Adrenal gland (tissue), 12 donors: Measurements from ENCODE around the gene CLEC16A. TPM values are rescaled to one million over a fixed set of nuclear protein-coding genes. Genes with fewer than 3 reads are reported as not detected.

ENCODE experiments used
- DNase-seq, 7 donors: peaks; one replicate each; pipeline ENCODE4 v3.0.0-alpha.2; 2019 to 2020
- H3K27ac ChIP-seq, 5 donors: fragments of 200-600 bp; sonication (generic) in 4 of 5; 1 replicate in 3 of 5; 2 replicates in 2 of 5; pipeline versions ENCODE4 v1.5.1 to v1.8.0; 2016 to 2020; ENCODE audit warnings: mild to moderate bottlenecking in 1 of 5
- H3K27me3 ChIP-seq: fragments of 200-600 bp; 2 replicates; pipeline ENCODE4 v1.8.0; 2021
- H3K36me3 ChIP-seq, 2 donors: fragments of 200-600 bp; replicated peaks in 1 of 2; 1 replicate in 1 of 2; 2 replicates in 1 of 2; pipeline versions ENCODE4 v1.5.1 to v1.8.0; 2018 to 2022
- H3K4me1 ChIP-seq, 2 donors: fragments of 200-600 bp; replicated peaks in 1 of 2; 1 replicate in 1 of 2; 2 replicates in 1 of 2; pipeline versions ENCODE4 v1.5.1 to v1.8.0; 2018 to 2021
- H3K4me3 ChIP-seq, 4 donors: fragments of 200-600 bp; sonication (generic) in 3 of 4; one replicate each; pipeline ENCODE4 v1.5.1; 2016 to 2018
- H3K9me3 ChIP-seq, 3 donors: fragments of 200-600 bp; sonication (generic) in 1 of 3; replicated peaks in 1 of 3; 1 replicate in 2 of 3; 2 replicates in 1 of 3; pipeline versions ENCODE4 v1.5.1 to v1.8.0; 2016 to 2021
- POLR2A ChIP-seq, 2 donors: fragments of 450-650 bp; IDR thresholded peaks; one replicate each; pipeline ENCODE4 v1.6.1; 2017; ENCODE audit warnings: antibody characterized with exemption in 2 of 2, mild to moderate bottlenecking in 2 of 2, moderate library complexity in 1 of 2
- WGBS, 4 donors: extraction: QIAGEN DNeasy Blood & Tissue Kit in 2 of 4; methylation state at CpG; one replicate each; pipeline versions ENCODE4 v1.1.5 to v1.1.7; 2013 to 2017; 5-methylcytosine and 5-hydroxymethylcytosine counted together
- intact Hi-C, 2 donors: fragments of 100-400 bp; cut with DNase I; formaldehyde crosslinking; loops; one replicate each; pipeline versions ENCODE4 v1.14.1 to v1.15.0; 2022 to 2023
- polyA plus RNA-seq, 3 donors: library from polyadenylated mRNA; stranded (reverse); fragments of 200-250 nt in 2 of 3; fragments of 350-450 nt in 1 of 3; fragmentation: Illumina TruSeq in 1 of 3; extraction: RNeasy Lipid Tissue Mini Kit (QIAGEN cat#74804) in 1 of 3; gene quantifications; one replicate each; pipeline ENCODE4 v1.2.3, GENCODE V29; 2013 to 2014
- total RNA-seq, 9 donors: library from RNA; depleted of rRNA in 4 of 9; stranded (reverse); fragments of >200 nt in 4 of 9; fragments of 120-200 nt in 1 of 9; fragmentation: NEBNext Ultra II Directional in 1 of 9; extraction: Animal tissue kit (Norgen Biotek cat#: 25700) in 1 of 9; gene quantifications; one replicate each; pipeline versions ENCODE4 v1.1.0 to v1.2.4, GENCODE V29; 2013 to 2023
- TF ChIP-seq, protein P1 (sequence below), 6 experiments: fragments of 450-650 bp in 4 of 6; fragments of 200-600 bp in 2 of 6; sonication (generic) in 1 of 6; IDR thresholded peaks; 1 replicate in 5 of 6; 2 replicates in 1 of 6; pipeline versions ENCODE4 v1.5.1 to v1.8.0; 2016 to 2021; ENCODE audit warnings: antibody characterized with exemption in 6 of 6, mild to moderate bottlenecking in 2 of 6, moderate library complexity in 1 of 6
- donor health status: healthy with polysubstance abuse.
- donor health status: Bipolar disorder and iron deficiency.
- donor health status: DM: yes; HTN: yes; CAD: no.
- donor health status: DM: no; HTN: no; CAD: no.
- donor health status: DM: no; HTN: no; CAD: no.
- donor health status: DM: yes; HTN: yes; CAD: no.

CLEC16A gene
- total and polyA plus RNA-seq, 12 donors: 14.0 to 37.2 (median 27.6) TPM

DNA sequence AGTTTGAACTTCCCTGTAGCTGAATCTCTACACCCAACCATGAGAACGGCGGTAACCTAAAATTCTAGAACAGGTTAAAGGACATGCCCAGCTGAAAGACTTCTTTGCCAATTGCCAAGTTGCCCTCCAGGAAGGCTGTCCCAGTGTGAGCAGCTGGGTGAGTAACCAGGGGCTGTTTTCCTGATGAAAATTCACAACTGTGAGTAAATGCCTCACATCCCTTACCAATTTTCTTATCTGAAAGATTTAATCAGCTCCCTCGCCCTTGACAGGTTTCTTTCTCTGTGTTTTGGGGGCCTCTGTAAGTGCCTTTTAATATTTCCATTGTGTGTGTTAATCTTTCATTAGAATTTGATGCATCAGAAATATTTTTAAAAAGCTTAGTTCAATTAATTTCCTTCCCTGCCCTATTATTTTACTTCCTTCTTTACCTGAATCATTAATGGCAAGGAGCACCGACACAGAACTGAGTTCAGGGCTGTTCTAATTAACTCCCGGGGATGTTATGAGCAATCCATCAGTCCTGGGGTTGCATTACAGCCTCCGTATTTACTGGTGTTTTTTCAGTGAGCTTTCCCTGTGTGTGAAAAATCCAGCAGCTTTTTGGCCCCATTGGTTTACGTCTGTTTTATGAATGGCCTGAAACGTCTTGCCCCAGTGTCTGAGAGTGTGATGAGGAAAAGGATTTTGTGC, 152.9 kb downstream of the CLEC16A start:
- no peak overlapping the region for H3K4me3 ChIP-seq
- no peak for DNase-seq
- H3K27me3 ChIP-seq: no peaks in the 10 kb centered on the region
- peaks cover 11 to 41% of the 10 kb centered on the region in 2 donors for H3K4me1 ChIP-seq
- WGBS, 4 donors: 70 to 74% (median 72%) methylated on average over 8 of the region's 8 CpGs
- H3K36me3 ChIP-seq: no peaks in the 10 kb centered on the region
- no peaks in the 10 kb centered on the region for H3K9me3 ChIP-seq
- H3K27ac ChIP-seq: no peak overlapping the region
- intact Hi-C loops: no loop called here
- TF ChIP-seq POLR2A (IDR thresholded peaks at IDR 0.05): no peak
- TF ChIP-seq, protein P1, sequence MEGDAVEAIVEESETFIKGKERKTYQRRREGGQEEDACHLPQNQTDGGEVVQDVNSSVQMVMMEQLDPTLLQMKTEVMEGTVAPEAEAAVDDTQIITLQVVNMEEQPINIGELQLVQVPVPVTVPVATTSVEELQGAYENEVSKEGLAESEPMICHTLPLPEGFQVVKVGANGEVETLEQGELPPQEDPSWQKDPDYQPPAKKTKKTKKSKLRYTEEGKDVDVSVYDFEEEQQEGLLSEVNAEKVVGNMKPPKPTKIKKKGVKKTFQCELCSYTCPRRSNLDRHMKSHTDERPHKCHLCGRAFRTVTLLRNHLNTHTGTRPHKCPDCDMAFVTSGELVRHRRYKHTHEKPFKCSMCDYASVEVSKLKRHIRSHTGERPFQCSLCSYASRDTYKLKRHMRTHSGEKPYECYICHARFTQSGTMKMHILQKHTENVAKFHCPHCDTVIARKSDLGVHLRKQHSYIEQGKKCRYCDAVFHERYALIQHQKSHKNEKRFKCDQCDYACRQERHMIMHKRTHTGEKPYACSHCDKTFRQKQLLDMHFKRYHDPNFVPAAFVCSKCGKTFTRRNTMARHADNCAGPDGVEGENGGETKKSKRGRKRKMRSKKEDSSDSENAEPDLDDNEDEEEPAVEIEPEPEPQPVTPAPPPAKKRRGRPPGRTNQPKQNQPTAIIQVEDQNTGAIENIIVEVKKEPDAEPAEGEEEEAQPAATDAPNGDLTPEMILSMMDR (IDR thresholded peaks at IDR 0.05): no peak

DNA sequence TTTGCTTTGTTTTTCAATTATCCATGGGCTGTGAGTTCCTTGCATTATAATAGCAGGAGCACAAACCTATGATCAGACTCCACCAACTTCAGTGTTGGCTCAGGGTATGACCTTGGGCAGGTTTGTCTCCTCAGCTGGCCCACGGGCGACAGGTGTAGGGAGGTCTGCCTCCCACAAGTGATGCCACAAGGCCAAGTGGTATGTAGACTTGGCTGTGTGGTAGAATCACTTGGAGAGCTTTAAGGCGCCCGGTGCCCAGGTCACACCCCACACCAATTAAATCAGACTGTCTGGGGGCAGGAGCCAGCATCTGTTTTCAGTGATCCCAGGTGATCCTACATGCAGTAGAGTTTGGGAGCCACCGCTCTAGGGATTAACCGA, 153.4 kb downstream of the CLEC16A start:
- H3K9me3 ChIP-seq: no peaks in the 10 kb centered on the region
- no peak for DNase-seq
- WGBS, 4 donors: 93 to 98% (median 96%) methylated on average over 4 to 6 of the region's 6 CpGs
- TF ChIP-seq POLR2A (IDR thresholded peaks at IDR 0.05): no peak
- TF ChIP-seq, protein P1 (IDR thresholded peaks at IDR 0.05): no peak
- H3K27ac ChIP-seq: no peak overlapping the region
- intact Hi-C loops: no loop called here
- H3K27me3 ChIP-seq: no peaks in the 10 kb centered on the region
- H3K36me3 ChIP-seq: no peaks in the 10 kb centered on the region
- no peak overlapping the region for H3K4me3 ChIP-seq
- H3K4me1 ChIP-seq: peaks cover 16 to 46% of the 10 kb centered on the region in 2 donors

DNA sequence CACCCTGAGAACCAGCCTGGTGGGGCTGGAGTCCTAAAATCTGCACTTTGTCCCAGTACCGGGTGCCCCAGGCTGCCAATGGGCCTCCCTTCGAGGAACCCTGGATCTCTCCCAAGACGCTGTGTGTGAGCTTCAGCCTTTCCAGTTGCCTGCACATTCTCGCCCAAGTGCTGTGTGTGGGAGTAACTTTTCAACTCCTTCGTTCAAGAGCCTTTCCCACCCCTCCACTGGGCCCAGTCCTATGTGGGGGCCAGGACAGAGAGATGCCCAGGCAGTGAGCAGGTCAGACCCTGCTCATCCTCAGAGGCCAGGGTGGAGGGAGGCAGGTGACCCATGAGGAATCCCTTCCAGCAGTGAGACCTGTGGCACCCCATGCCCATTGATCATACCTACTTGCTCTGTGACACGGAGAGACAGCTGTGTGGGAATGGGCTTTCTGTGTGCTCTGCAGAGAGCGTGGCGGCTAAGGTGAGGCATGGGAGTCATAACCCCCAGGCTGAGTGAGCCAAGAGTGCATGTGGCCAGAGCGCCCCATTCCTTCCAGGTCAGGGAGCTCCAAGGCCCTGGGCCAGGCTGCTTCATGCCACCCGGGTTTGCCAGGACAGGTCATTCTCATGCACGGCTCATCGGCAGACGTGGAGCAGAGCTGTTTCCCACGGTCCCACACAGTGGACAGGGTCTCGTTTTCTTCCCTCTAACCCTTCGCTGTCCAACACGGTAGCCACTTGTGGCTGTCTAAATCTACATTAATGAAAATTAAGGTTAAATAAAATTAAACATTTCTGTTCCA, 154.4 kb downstream of the CLEC16A start:
- H3K36me3 ChIP-seq: no peaks in the 10 kb centered on the region
- intact Hi-C loops: no loop called here
- H3K4me3 ChIP-seq: no peak overlapping the region
- no peaks in the 10 kb centered on the region for H3K27me3 ChIP-seq
- TF ChIP-seq, protein P1 (IDR thresholded peaks at IDR 0.05): no peak
- TF ChIP-seq POLR2A (IDR thresholded peaks at IDR 0.05): no peak
- H3K27ac ChIP-seq: no peak overlapping the region
- WGBS, 4 donors: 88 to 94% (median 90%) methylated on average over 14 to 17 of the region's 17 CpGs
- DNase-seq: no peak
- H3K9me3 ChIP-seq: no peaks in the 10 kb centered on the region
- peaks cover 19 to 47% of the 10 kb centered on the region in 2 donors for H3K4me1 ChIP-seq

DNA sequence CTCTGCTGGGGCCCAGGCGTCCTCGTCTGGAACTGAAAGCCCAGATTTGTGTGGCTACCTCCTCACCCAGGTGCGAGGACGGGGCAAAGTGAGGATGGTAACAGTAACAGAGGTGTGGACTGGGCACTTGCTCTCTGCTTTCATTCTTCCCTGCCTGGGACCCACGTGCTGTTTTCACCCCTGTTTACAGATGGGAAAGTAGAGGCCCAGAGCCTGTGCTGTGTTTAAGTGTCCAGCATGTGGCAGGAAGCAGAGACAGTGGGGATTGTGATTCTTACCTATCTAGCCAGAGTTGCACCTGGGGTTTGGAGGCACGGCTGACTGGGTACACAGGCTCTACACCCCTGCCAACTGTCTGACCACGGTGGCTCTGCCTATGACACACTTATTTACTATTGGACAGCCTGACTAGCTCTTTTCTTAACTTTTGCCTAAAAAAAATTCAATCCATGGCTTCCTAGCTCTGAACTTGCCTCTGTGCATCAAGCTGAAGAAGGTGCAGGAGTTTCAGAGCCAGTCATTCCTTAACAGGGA, 155.4 kb downstream of the CLEC16A start:
- Histone ChIP-seq H3K27ac (peak overlapping the region in 2 of 5 donors; percentile 38 to 45), H3K27me3 (no peaks in the 10 kb centered on the region), H3K4me1 (peaks cover 26 to 47% of the 10 kb centered on the region in 2 donors), H3K4me3 (no peak overlapping the region), H3K9me3 (no peaks in the 10 kb centered on the region), H3K36me3 (no peaks in the 10 kb centered on the region)
- no peak for TF ChIP-seq POLR2A (IDR thresholded peaks at IDR 0.05)
- TF ChIP-seq, protein P1 (IDR thresholded peaks at IDR 0.05): no peak
- DNase-seq: no peak
- intact Hi-C loops: no loop called here
- 81 to 90% (median 82%) methylated on average over 7 of the region's 7 CpGs for WGBS, 4 donors
